ENCODE results near the gene CD109. TPM values are rescaled to one million over a fixed set of nuclear protein-coding genes. Genes with fewer than 3 reads are reported as not detected.

CD109 gene
- total and polyA plus RNA-seq, 10 of the 15 experiments (the other 5 are each of a cell fraction or from before 2014, with no cell fraction given), result 0.27 to 4.4 (median 2.1) TPM

GRCh38 chr6:73719046-73719445 is 23.0 kb downstream of the CD109 start:
- no peaks in the 10 kb centered on the region for H3K36me3 ChIP-seq (ENCODE audit: control insufficient read depth in 2 of 2, insufficient read depth in 2 of 2, low read length in 1 of 2)
- no peak for DNase-seq (ENCODE audit: low read depth, low spot score)
- no TSS peak for BruUV-seq (replicated peaks)
- ChIA-PET POLR2A (no interaction called here), SMC1A (ENCODE audit: uncharacterized antibody, unreplicated experiment) (interaction anchor here (1.1 kb wide), 1 partner anchor 14 kb away, joined by 3 read pairs; no protein-coding TSS in a partner anchor), CTCF (no interaction called here), RAD21 (ENCODE audit: unreplicated experiment) (no interaction called here)
- no peak overlapping the region for H3K27ac ChIP-seq (ENCODE audit: control insufficient read depth, insufficient read depth)
- no peak for ATAC-seq
- H2AFZ ChIP-seq (ENCODE audit: control insufficient read depth, low read depth, low read length), result no peak overlapping the region
- H4K20me1 ChIP-seq (ENCODE audit: control insufficient read depth, insufficient read depth), result no peaks in the 10 kb centered on the region
- H3K27me3 ChIP-seq (replicated peaks in 1 of 2; ENCODE audit: control insufficient read depth in 2 of 2, insufficient read depth in 2 of 2, low read length in 1 of 2), result no peaks in the 10 kb centered on the region
- TF ChIP-seq MLLT1 (IDR thresholded peaks at IDR 0.05), result no peak
- peak; percentile 54; the same call in 1 of the 2 replicates for TF ChIP-seq JUNB (IDR thresholded peaks at IDR 0.05)
- in situ Hi-C loops (cut with MboI) (no loop called here), intact Hi-C loops (cut with micrococcal nuclease; ENCODE audit: unreplicated experiment) (no loop called here)
- H3K79me2 ChIP-seq (ENCODE audit: control insufficient read depth, insufficient read depth, low read length), result no peaks in the 10 kb centered on the region
- no peak overlapping the region for H3K4me2 ChIP-seq (ENCODE audit: control insufficient read depth, insufficient read depth)
- H3K4me3 ChIP-seq, result no peak overlapping the region
- 17% methylated on average over 2 of the region's 2 CpGs for WGBS (ENCODE audit: insufficient coverage, insufficient replicate concordance, low lambda C conversion rate, missing lambda C conversion rate)
- H3K4me1 ChIP-seq (ENCODE audit: control insufficient read depth, insufficient read depth, low read length), result peaks cover 3% of the 10 kb centered on the region
- no peak for FAIRE-seq
- H3K9ac ChIP-seq (ENCODE audit: control insufficient read depth, insufficient read depth, low read length), result no peak overlapping the region
- no peaks in the 10 kb centered on the region for H3K9me3 ChIP-seq (replicated peaks; ENCODE audit: control insufficient read depth, insufficient read depth, low read length)

GRCh38 chr6:73722318-73723060 is 26.5 kb downstream of the CD109 start:
- H3K4me3 ChIP-seq, result no peak overlapping the region
- 19% methylated on average over 9 of the region's 9 CpGs for WGBS (ENCODE audit: insufficient coverage, insufficient replicate concordance, low lambda C conversion rate, missing lambda C conversion rate)
- H3K4me2 ChIP-seq (ENCODE audit: control insufficient read depth, insufficient read depth), result no peak overlapping the region; the same call in 1 of the 2 replicates
- H3K4me1 ChIP-seq (ENCODE audit: control insufficient read depth, insufficient read depth, low read length), result peaks cover 3% of the 10 kb centered on the region
- H3K27ac ChIP-seq (ENCODE audit: control insufficient read depth, insufficient read depth), result no peak overlapping the region; the same call in 1 of the 2 replicates
- no peaks in the 10 kb centered on the region for H3K9me3 ChIP-seq (replicated peaks; ENCODE audit: control insufficient read depth, insufficient read depth, low read length)
- FAIRE-seq (peak; percentile 13), ATAC-seq (peak; percentile 85), DNase-seq (ENCODE audit: low read depth, low spot score) (peak; percentile 46)
- no peak overlapping the region for H3K9ac ChIP-seq (ENCODE audit: control insufficient read depth, insufficient read depth, low read length)
- ChIA-PET POLR2A (no interaction called here), RAD21 (ENCODE audit: unreplicated experiment) (interaction anchor here (1.3 kb wide), 1 partner anchor 11 kb away, joined by 3 read pairs; no protein-coding TSS in a partner anchor), SMC1A (ENCODE audit: uncharacterized antibody, unreplicated experiment) (interaction anchor here (1.1 to 2.6 kb wide), 2 partner anchors 9 to 47 kb away, joined by 6 read pairs; no protein-coding TSS in a partner anchor), CTCF (interaction anchor here (0.8 to 3.7 kb wide), 6 partner anchors 8 to 46 kb away, joined by 3 to 23 read pairs (median 4); no protein-coding TSS in a partner anchor)
- no peaks in the 10 kb centered on the region for H3K36me3 ChIP-seq (ENCODE audit: control insufficient read depth in 2 of 2, insufficient read depth in 2 of 2, low read length in 1 of 2)
- in situ Hi-C loops (cut with MboI), result no loop called here
- intact Hi-C loops (cut with micrococcal nuclease; ENCODE audit: unreplicated experiment), result no loop called here
- no peaks in the 10 kb centered on the region for H3K79me2 ChIP-seq (ENCODE audit: control insufficient read depth, insufficient read depth, low read length)
- no TSS peak for BruUV-seq (replicated peaks)
- H3K27me3 ChIP-seq (replicated peaks in 1 of 2; ENCODE audit: control insufficient read depth in 2 of 2, insufficient read depth in 2 of 2, low read length in 1 of 2), result no peaks in the 10 kb centered on the region
- no peaks in the 10 kb centered on the region for H4K20me1 ChIP-seq (ENCODE audit: control insufficient read depth, insufficient read depth)
- H2AFZ ChIP-seq (ENCODE audit: control insufficient read depth, low read depth, low read length), result peak overlapping the region; percentile 77
- TF ChIP-seq IKZF2 (IDR thresholded peaks at IDR 0.05) (peak; percentile 28 to 55; a peak in 2 of 4 replicates), BACH1 (IDR thresholded peaks at IDR 0.05; ENCODE audit: borderline replicate concordance) (peak; percentile 18; the same call in 1 of the 2 replicates), MEF2A (IDR thresholded peaks at IDR 0.05; ENCODE audit: insufficient read depth, low read depth, low read length) (peak; percentile 76), NBN (IDR thresholded peaks at IDR 0.05) (no peak), EP300 (IDR thresholded peaks at IDR 0.05; ENCODE audit: borderline replicate concordance in 1 of 2, control insufficient read depth in 1 of 2, low read depth in 2 of 2, low read length in 2 of 2) (peak; percentile 53 to 73; a peak in 3 of 4 replicates), RAD51 (IDR thresholded peaks at IDR 0.05) (peak; percentile 17; the same call in 1 of the 2 replicates), RUNX3 (IDR thresholded peaks at IDR 0.05; ENCODE audit: low read length) (peak; percentile 68), FOXM1 (IDR thresholded peaks at IDR 0.05; ENCODE audit: low read depth, low read length) (peak; percentile 22; the same call in 1 of the 2 replicates), SIX5 (IDR thresholded peaks at IDR 0.05; ENCODE audit: low read depth, low read length, severe bottlenecking) (no peak), EED (IDR thresholded peaks at IDR 0.05; ENCODE audit: low read depth) (0 out of 2 replicates have a peak, but pooled peaks have one; percentile 20), BCL11A (IDR thresholded peaks at IDR 0.05; ENCODE audit: low read depth, low read length) (0 out of 2 replicates have a peak, but pooled peaks have one; percentile 22), GATAD2B (conservative IDR thresholded peaks at IDR 0.05; ENCODE audit: low read depth) (no peak), RBBP5 (conservative IDR thresholded peaks at IDR 0.05) (no peak)
